Loucy (cell line): ENCODE measurements around the gene COL4A3.

Experiments used
- H2AFZ ChIP-seq: fragments of 200-600 bp; sonication (generic); 2 replicates; pipeline ENCODE4 v1.6.0; 2016; ENCODE audit warnings: antibody characterized with exemption, mild to moderate bottlenecking, low read length, moderate library complexity
- H3F3A ChIP-seq: fragments of 200-600 bp; 2 replicates; pipeline ENCODE4 v1.6.0; 2016; ENCODE audit warnings: antibody characterized with exemption, low read depth, mild to moderate bottlenecking
- H3K27me3 ChIP-seq: fragments of 200-600 bp; sonication (generic); 2 replicates; pipeline ENCODE4 v1.6.1; 2014; ENCODE audit warnings: low read length, mild to moderate bottlenecking; ENCODE audit not compliant: insufficient read depth, poor library complexity, severe bottlenecking
- H3K36me3 ChIP-seq: fragments of 200-600 bp; sonication (generic); 2 replicates; pipeline ENCODE4 v1.6.1; 2016; ENCODE audit warnings: low read length; ENCODE audit not compliant: insufficient read depth
- H3K4me1 ChIP-seq: fragments of 200-600 bp; sonication (generic); 2 replicates; pipeline ENCODE4 v1.5.1; 2014; ENCODE audit warnings: low read length, mild to moderate bottlenecking; ENCODE audit not compliant: insufficient read depth, poor library complexity, severe bottlenecking
- H3K4me2 ChIP-seq: fragments of 200-600 bp; sonication (generic); 2 replicates; pipeline ENCODE4 v1.6.0; 2014; ENCODE audit warnings: antibody characterized with exemption, low read length, low read depth, mild to moderate bottlenecking; ENCODE audit not compliant: poor library complexity, severe bottlenecking
- H3K4me3 ChIP-seq: fragments of 200-600 bp; sonication (generic); 2 replicates; pipeline ENCODE4 v1.5.1; 2014; ENCODE audit warnings: low read length, mild to moderate bottlenecking, mixed read lengths; ENCODE audit not compliant: poor library complexity, severe bottlenecking
- H3K79me2 ChIP-seq: fragments of 200-600 bp; sonication (generic); 2 replicates; pipeline ENCODE4 v1.6.1; 2014; ENCODE audit warnings: low read length; ENCODE audit not compliant: insufficient read depth
- H3K9ac ChIP-seq: fragments of 200-600 bp; sonication (generic); 2 replicates; pipeline ENCODE4 v1.6.0; 2014; ENCODE audit warnings: mild to moderate bottlenecking, low read depth, low read length, moderate library complexity; ENCODE audit not compliant: poor library complexity, severe bottlenecking
- H3K9me2 ChIP-seq: fragments of 200-600 bp; sonication (generic); replicated peaks from 2 replicates; pipeline ENCODE4 v1.6.1; 2016; ENCODE audit warnings: low read depth, low read length, mixed read lengths
- H3K9me3 ChIP-seq: fragments of 200-600 bp; sonication (generic); 2 replicates; pipeline ENCODE4 v1.6.1; 2014; ENCODE audit warnings: mild to moderate bottlenecking, antibody characterized with exemption, low read length, low read depth; ENCODE audit not compliant: insufficient read depth
- H4K20me1 ChIP-seq: fragments of 200-600 bp; sonication (generic); 2 replicates; pipeline ENCODE4 v1.6.0; 2014; ENCODE audit warnings: antibody characterized with exemption, low read length, mild to moderate bottlenecking; ENCODE audit not compliant: insufficient read depth, poor library complexity, severe bottlenecking
- EZH2phosphoT487 ChIP-seq: fragments of 200-600 bp; IDR thresholded peaks from 2 replicates; pipeline ENCODE4 v1.6.1; 2018; ENCODE audit warnings: antibody characterized with exemption, mild to moderate bottlenecking, moderate library complexity, borderline replicate concordance
- TF ChIP-seq, protein P1 (sequence below): fragments of 200-600 bp; sonication (generic); conservative IDR thresholded peaks from 2 replicates; pipeline ENCODE4 v1.5.1; 2014; ENCODE audit warnings: mild to moderate bottlenecking, antibody characterized with exemption, low read length

COL4A3 gene

DNA sequence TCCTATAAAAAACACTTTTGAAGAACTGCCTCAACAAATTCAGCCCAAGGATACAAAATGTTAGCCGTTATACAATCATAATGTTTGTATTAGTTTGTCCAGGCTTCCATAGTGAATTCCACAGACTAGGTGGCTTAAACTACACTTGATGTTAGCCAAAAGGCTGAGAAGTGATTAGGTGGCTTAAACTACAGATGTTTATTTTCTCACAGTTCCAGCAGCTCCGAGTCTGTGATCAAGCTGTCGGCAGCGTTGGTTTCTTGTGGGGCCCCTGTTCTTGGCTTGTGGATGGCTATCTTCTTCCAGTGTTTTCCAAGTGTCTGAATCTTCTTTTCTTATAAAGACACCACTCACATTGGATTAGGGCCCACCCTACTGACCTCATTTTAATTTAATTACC, 129.1 kb downstream of the COL4A3 start:
- Histone ChIP-seq H3K4me3 (no peak overlapping the region), H3K9me2 (no peaks in the 10 kb centered on the region), H2AFZ (no peak overlapping the region), H3K9me3 (no peaks in the 10 kb centered on the region), H3K9ac (no peak overlapping the region), H3K79me2 (no peaks in the 10 kb centered on the region), H3F3A (no peaks in the 10 kb centered on the region), H3K27me3 (no peaks in the 10 kb centered on the region), H3K4me2 (no peak overlapping the region), H3K4me1 (peaks cover 2% of the 10 kb centered on the region), H3K36me3 (no peaks in the 10 kb centered on the region), H4K20me1 (no peaks in the 10 kb centered on the region)
- no peak for TF ChIP-seq EZH2phosphoT487
- TF ChIP-seq, protein P1, sequence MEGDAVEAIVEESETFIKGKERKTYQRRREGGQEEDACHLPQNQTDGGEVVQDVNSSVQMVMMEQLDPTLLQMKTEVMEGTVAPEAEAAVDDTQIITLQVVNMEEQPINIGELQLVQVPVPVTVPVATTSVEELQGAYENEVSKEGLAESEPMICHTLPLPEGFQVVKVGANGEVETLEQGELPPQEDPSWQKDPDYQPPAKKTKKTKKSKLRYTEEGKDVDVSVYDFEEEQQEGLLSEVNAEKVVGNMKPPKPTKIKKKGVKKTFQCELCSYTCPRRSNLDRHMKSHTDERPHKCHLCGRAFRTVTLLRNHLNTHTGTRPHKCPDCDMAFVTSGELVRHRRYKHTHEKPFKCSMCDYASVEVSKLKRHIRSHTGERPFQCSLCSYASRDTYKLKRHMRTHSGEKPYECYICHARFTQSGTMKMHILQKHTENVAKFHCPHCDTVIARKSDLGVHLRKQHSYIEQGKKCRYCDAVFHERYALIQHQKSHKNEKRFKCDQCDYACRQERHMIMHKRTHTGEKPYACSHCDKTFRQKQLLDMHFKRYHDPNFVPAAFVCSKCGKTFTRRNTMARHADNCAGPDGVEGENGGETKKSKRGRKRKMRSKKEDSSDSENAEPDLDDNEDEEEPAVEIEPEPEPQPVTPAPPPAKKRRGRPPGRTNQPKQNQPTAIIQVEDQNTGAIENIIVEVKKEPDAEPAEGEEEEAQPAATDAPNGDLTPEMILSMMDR: no peak

DNA sequence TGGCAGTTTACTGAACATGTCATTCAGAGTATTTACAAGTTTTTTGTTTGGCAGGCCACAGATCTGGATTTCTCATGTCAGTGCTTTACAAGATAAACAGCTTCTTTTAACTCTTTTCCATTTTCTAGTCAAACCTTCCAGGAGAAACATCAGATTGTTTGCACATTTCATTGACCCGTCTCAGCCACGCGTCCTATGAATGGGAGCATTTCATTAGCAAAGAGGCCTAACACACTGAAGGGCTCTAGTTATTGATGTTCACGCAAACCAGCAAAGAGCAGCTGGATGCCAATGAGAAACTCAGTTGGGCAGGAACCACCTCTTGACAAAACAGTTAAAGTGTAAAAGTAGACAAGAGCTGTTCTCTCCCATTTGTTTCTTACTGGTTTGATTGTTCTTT, 131.4 kb downstream of the COL4A3 start:
- H3K79me2 ChIP-seq: no peaks in the 10 kb centered on the region
- no peaks in the 10 kb centered on the region for H4K20me1 ChIP-seq
- TF ChIP-seq EZH2phosphoT487: no peak
- TF ChIP-seq, protein P1: no peak
- no peaks in the 10 kb centered on the region for H3F3A ChIP-seq
- H3K9me3 ChIP-seq: no peaks in the 10 kb centered on the region
- H3K4me1 ChIP-seq: peaks cover 2% of the 10 kb centered on the region
- H3K4me3 ChIP-seq: no peak overlapping the region
- no peak overlapping the region for H3K4me2 ChIP-seq
- H3K9ac ChIP-seq: no peak overlapping the region
- H2AFZ ChIP-seq: no peak overlapping the region
- H3K27me3 ChIP-seq: no peaks in the 10 kb centered on the region
- no peaks in the 10 kb centered on the region for H3K9me2 ChIP-seq
- H3K36me3 ChIP-seq: no peaks in the 10 kb centered on the region

DNA sequence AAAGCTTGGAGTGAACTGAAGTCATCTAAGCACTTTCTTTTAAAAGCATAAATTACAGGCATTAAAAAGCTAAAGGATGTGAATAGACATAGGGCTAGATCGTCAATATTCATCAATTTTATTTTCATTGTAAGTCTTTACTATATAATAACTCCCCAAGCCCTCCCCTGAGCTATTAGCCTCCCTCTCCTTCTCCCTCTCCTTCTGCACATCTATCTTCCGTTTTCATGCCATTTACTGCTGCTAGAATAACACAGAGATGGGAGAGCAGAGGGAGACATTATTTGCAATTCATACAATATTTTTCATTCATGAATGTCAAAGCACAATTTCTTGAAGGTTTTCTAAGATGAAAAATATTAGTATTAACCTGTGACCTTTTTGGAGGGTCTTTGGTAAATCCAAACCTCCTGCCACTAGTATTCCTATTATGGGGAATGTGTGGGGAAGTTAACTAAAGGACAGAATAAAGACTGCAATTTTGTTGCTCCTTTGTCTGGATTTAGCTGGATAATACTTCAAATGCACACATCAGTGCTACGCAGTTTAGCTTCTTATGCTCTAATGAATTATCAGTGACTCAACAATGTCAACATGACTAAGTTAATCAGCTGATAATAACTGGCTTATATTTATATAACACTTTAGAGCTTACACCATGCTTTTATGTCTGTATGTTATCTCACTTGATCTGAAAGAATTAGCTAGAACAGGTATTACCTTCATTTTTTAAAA, 132.4 kb downstream of the COL4A3 start:
- no peaks in the 10 kb centered on the region for H3K9me2 ChIP-seq
- no peak overlapping the region for H3K4me3 ChIP-seq
- no peaks in the 10 kb centered on the region for H3K27me3 ChIP-seq
- no peak for TF ChIP-seq EZH2phosphoT487
- TF ChIP-seq, protein P1: no peak
- H3K79me2 ChIP-seq: no peaks in the 10 kb centered on the region
- H4K20me1 ChIP-seq: no peaks in the 10 kb centered on the region
- H3K9ac ChIP-seq: no peak overlapping the region
- H2AFZ ChIP-seq: no peak overlapping the region
- H3K36me3 ChIP-seq: no peaks in the 10 kb centered on the region
- H3F3A ChIP-seq: no peaks in the 10 kb centered on the region
- no peak overlapping the region for H3K4me2 ChIP-seq
- no peaks in the 10 kb centered on the region for H3K9me3 ChIP-seq
- H3K4me1 ChIP-seq: peaks cover 2% of the 10 kb centered on the region
